Adipocyte (in vitro differentiated cells): Measurements from ENCODE around the gene PDE4D.

Experiments used
- DNase-seq: peaks from one replicate; pipeline ENCODE4 v3.0.0-alpha.2; 2015; ENCODE audit warnings: low read depth
- H3K27me3 ChIP-seq: replicated peaks from 2 replicates; pipeline ENCODE4 v1.7.0; 2013; ENCODE audit warnings: mild to moderate bottlenecking, low read length, moderate library complexity; ENCODE audit not compliant: control insufficient read depth, insufficient read depth
- H3K36me3 ChIP-seq: 2 replicates; pipeline ENCODE4 v1.7.0; 2013; ENCODE audit warnings: low read length, mild to moderate bottlenecking, moderate library complexity; ENCODE audit not compliant: control insufficient read depth, insufficient read depth, severe bottlenecking
- H3K4me1 ChIP-seq: 2 replicates; pipeline ENCODE4 v1.7.0; 2013; ENCODE audit warnings: mild to moderate bottlenecking, low read length, moderate library complexity; ENCODE audit not compliant: control insufficient read depth, insufficient read depth
- H3K4me3 ChIP-seq: 2 replicates; pipeline ENCODE4 v1.7.0; 2013; ENCODE audit warnings: mild to moderate bottlenecking, low read length, moderate library complexity
- H3K9ac ChIP-seq: 2 replicates; pipeline ENCODE4 v1.7.0; 2013; ENCODE audit warnings: mild to moderate bottlenecking, low read length, moderate library complexity
- H3K9me3 ChIP-seq: 2 replicates; pipeline ENCODE4 v1.7.0; 2013; ENCODE audit warnings: mild to moderate bottlenecking, low read length, moderate library complexity; ENCODE audit not compliant: control insufficient read depth

The PDE4D gene

DNA sequence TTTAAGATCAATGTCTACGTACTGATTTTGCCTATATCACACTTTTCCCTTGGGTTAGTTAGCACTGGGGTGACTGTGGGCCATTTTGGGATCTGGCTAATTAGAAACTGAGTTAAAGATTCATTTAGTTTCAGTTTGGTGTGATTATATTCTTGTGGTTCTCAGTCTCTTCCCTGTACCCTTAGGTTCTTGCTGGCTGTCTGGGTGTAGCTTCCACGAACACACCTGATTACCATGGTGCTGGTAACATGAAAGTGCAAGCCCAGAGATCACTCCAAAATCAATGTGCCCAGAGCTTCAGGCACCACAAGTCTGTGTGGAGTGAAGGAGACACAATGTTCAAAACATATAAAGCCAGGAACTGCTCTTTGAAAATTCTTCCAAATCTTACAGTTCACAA, 248.1 kb downstream of the PDE4D start:
- H3K9me3 ChIP-seq = no peaks in the 10 kb centered on the region
- H3K4me1 ChIP-seq = peaks cover 4% of the 10 kb centered on the region
- DNase-seq = no peak

DNA sequence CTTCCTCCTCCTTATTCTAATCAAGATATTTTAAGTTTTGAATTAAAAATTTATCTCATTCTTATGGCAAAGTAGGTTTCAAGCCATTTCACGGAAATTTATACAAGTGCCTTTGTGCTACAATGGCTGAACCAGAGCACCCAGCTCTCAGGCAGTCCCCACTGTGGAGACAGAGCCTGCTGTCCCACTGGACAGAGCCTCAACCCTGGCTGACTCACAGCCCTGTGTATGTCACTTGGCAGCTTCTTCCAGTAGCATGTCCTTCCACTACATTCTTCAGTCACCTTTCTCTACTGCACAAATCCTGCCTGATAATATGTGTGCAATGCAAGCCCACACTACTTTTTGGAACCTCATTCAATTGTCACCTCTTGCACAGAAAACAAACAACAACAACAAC, 253.1 kb downstream of the PDE4D start:
- no peaks in the 10 kb centered on the region for H3K4me1 ChIP-seq
- DNase-seq = no peak
- no peak overlapping the region for H3K4me3 ChIP-seq
- no peaks in the 10 kb centered on the region for H3K27me3 ChIP-seq
- H3K9ac ChIP-seq = no peak overlapping the region
- no peaks in the 10 kb centered on the region for H3K9me3 ChIP-seq
- no peaks in the 10 kb centered on the region for H3K36me3 ChIP-seq

More for the DNA sequence above, 248.1 kb downstream of the PDE4D start:
- Histone ChIP-seq H3K4me3 (no peak overlapping the region), H3K27me3 (no peaks in the 10 kb centered on the region), H3K9ac (no peak overlapping the region), H3K36me3 (no peaks in the 10 kb centered on the region)

DNA sequence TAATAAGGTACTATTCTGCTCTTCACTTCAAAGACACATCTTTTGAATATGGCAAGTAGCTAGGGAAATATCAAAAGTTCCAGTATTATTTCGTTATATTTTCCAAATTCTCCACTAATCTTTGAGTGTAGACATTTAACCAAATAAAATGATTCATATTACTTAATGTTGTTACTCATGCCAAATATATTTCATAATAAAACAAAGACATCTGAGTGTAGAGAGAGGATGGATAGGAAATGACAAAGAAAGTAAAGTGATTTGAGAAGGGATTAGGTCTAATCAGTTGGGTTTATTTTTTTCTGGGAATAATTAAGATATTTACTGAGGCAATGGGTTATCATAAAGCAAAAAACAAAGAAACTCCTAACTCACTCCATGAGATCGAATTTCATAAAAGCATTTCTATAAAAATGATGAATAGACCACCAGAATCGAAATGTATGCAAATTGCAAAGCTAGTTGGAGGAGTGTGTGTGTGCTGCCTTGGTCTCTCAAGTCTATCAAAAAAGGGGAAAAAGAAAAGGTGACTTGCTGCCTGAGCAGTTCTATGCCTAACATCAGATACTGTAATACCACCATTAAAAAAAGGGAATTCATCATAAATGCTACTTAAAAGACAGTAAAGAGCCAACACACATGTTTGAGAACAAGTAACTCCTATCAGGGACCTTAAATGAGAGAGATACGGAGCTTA, 255.5 kb downstream of the PDE4D start:
- Histone ChIP-seq H3K9me3 (peaks cover 5% of the 10 kb centered on the region), H3K9ac (no peak overlapping the region), H3K4me1 (no peaks in the 10 kb centered on the region), H3K27me3 (no peaks in the 10 kb centered on the region), H3K4me3 (no peak overlapping the region), H3K36me3 (no peaks in the 10 kb centered on the region)
- DNase-seq = no peak

DNA sequence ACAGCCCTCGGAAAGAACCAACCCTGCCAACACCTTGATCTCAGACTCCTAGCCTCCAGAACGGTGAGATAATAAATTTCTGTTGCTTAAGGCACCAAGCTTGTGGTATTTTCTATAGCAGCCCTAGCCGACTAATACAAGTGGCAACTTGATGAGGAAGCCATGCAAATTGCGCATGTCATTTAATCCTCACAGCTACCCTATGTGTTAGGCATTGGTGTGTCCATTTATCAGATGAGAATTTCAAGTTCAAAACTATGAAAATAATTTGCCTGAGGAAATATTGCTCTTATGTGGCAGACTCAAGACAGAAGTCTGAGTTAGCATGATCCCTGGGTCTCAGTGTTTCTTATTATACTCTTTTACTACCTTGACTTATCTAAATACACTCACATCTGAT, 264.0 kb downstream of the PDE4D start:
- no peak for DNase-seq
- H3K36me3 ChIP-seq = no peaks in the 10 kb centered on the region
- no peaks in the 10 kb centered on the region for H3K4me1 ChIP-seq
- peaks cover 17% of the 10 kb centered on the region for H3K9me3 ChIP-seq
- H3K9ac ChIP-seq = no peak overlapping the region
- no peak overlapping the region for H3K4me3 ChIP-seq
- H3K27me3 ChIP-seq = peaks cover 15% of the 10 kb centered on the region

DNA sequence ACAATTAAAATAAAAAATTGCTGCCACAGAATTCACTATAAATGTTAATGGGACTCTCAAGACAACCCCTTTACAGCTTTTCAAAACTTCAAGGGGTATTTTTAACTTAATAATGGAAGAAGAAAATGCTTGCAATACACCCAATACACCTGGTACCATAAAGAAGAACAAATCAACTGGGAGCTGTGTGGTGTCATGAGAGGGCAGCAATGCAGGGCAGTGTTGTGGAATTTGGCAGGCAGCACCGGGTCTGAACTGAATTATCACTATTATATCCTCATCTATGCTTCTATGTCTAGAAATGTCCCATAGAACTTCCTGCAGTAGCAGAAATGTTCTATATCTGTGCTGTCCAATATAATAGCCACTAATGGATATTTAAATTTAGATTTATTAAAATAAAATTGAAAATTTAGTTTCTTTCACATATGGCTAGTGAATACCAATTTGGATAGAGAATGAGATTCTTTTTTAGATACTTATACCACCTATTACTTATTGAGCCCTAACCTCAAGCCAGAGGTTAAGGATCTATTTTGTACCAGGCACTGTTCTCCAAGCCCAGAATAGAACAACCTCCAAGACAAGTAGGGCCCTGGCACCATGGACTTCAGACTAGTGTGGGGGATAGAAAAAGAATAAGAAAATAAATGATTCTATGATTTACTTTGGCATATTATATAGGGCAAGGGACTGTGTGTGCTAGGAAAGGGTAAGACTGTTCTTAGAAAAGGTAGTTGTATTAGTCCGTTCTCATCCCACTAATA, 265.3 kb downstream of the PDE4D start:
- Histone ChIP-seq H3K27me3 (peaks cover 15% of the 10 kb centered on the region), H3K4me3 (no peak overlapping the region), H3K9ac (no peak overlapping the region), H3K9me3 (peaks cover 14% of the 10 kb centered on the region), H3K4me1 (no peaks in the 10 kb centered on the region), H3K36me3 (no peaks in the 10 kb centered on the region)
- DNase-seq = no peak

DNA sequence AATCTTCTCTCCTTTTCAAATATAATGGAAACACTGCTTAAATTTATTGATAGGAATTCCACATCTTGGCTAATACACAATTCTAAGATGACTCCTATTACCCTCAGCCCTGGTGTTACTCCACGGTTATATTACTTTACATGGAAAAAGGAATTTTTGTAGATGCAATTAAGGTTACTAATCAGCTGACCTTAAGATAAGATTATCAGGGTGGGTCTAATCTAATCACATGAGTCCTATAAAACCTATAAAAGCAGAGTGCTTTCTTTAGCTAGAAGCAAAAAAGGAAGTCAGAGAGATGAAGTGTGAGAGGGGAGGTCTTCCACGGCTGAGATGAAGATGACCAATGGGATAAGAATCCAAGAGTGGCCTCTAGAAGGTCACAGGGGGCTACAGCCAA, 268.6 kb downstream of the PDE4D start:
- peaks cover 12% of the 10 kb centered on the region for H3K9me3 ChIP-seq
- H3K36me3 ChIP-seq = no peaks in the 10 kb centered on the region
- no peak overlapping the region for H3K9ac ChIP-seq
- H3K4me3 ChIP-seq = no peak overlapping the region
- H3K27me3 ChIP-seq = peaks cover 5% of the 10 kb centered on the region
- DNase-seq = no peak
- peaks cover 8% of the 10 kb centered on the region for H3K4me1 ChIP-seq

DNA sequence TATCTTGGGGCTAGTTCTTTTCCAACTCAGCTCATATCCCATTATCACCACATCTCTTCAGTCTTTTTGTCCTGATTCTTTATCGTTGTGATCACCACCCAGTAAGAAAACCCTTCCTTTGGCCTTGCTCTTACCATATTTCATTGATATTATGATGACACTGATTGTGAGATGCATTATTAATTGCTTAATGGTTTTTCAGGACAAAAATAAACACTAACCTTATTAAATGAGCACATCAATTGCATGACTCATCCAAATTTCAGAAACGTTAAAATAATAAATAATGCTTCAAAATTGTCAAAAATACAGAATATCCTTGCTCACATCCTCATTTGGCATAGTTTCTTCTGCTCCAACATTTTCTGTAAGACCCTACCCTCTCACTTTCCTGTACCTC, 270.7 kb downstream of the PDE4D start:
- no peak overlapping the region for H3K9ac ChIP-seq

DNA sequence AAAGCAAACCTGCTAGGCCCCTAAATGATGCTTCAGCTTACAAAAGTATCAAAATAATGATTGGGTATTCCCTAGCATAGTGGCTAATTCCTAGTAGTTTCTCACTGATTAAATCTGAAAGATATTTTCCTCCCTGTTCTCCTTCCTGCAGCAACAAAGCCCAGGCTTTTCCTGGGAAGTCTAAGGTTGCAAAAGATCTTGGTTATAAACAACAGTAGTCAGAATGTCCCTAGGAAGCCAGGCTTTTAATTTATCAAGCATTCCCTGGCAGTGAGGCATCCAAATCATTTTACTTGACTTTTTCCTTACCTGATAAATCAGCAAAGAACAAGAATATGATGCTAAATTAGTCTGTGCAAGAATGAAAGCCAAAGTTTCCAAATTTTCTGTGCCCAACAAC, 272.0 kb downstream of the PDE4D start:
- H3K4me3 ChIP-seq = no peak overlapping the region
- H3K9ac ChIP-seq = no peak overlapping the region
- H3K27me3 ChIP-seq = no peaks in the 10 kb centered on the region
- peaks cover 8% of the 10 kb centered on the region for H3K4me1 ChIP-seq
- no peaks in the 10 kb centered on the region for H3K9me3 ChIP-seq
- no peak for DNase-seq
- no peaks in the 10 kb centered on the region for H3K36me3 ChIP-seq

More for the DNA sequence above, 270.7 kb downstream of the PDE4D start:
- H3K4me3 ChIP-seq = no peak overlapping the region
- H3K27me3 ChIP-seq = no peaks in the 10 kb centered on the region
- no peak for DNase-seq
- peaks cover 8% of the 10 kb centered on the region for H3K4me1 ChIP-seq
- no peaks in the 10 kb centered on the region for H3K36me3 ChIP-seq
- no peaks in the 10 kb centered on the region for H3K9me3 ChIP-seq

DNA sequence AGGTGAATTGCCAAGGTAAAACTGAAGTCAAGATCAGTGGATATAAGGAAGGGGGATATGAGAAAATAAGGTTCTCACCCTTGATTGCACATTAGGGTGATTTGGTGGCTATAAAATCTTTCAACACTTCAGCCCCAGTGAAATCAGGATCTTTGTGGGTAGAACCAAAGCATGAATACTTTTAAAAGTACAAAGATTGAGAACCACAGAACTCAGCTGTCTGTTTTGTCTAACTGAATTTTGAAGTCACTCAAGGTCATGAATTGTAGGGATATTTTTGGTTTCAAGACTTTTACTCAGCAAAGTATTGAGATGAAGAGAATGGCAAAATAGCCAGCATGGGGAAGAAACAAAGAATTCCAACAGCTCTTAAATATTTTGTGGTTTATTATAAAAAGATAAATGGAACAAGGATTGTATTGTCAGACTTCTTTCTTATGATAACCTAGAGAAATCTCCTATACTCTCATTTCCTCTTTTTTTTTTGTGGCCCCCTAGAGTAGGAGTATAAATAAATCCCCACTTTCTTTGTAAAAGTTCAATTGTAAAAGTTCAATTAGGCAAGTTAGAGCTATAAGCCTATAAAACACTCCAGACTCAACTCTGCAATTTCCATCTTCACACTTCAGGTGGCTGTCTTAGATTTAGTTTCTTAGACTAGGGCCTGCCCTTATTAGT, 272.9 kb downstream of the PDE4D start:
- Histone ChIP-seq H3K27me3 (no peaks in the 10 kb centered on the region), H3K36me3 (no peaks in the 10 kb centered on the region), H3K4me1 (peaks cover 9% of the 10 kb centered on the region), H3K9me3 (no peaks in the 10 kb centered on the region), H3K9ac (no peak overlapping the region), H3K4me3 (no peak overlapping the region)
- no peak for DNase-seq

DNA sequence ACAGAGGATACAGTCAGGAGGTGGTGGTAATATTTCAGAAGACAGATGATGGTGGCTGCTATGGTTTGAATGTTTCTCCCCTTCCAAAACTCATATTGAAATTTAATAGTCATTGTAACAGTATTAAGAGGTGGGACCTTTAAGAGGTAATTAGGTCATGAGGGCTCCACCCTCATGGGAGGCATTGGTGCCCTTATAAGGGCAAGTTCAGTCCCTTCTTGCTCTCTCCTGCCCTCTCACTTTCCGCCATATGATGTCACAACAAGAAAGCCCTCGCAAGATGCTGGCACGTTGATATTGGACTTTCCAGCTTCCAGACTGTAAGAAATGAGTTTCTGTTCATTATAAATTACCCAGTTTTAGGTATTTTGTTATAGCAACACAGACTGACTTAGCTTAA, 274.9 kb downstream of the PDE4D start:
- Histone ChIP-seq H3K27me3 (no peaks in the 10 kb centered on the region), H3K36me3 (no peaks in the 10 kb centered on the region), H3K9ac (no peak overlapping the region), H3K4me3 (no peak overlapping the region), H3K4me1 (peaks cover 21% of the 10 kb centered on the region), H3K9me3 (no peaks in the 10 kb centered on the region)
- DNase-seq = no peak

DNA sequence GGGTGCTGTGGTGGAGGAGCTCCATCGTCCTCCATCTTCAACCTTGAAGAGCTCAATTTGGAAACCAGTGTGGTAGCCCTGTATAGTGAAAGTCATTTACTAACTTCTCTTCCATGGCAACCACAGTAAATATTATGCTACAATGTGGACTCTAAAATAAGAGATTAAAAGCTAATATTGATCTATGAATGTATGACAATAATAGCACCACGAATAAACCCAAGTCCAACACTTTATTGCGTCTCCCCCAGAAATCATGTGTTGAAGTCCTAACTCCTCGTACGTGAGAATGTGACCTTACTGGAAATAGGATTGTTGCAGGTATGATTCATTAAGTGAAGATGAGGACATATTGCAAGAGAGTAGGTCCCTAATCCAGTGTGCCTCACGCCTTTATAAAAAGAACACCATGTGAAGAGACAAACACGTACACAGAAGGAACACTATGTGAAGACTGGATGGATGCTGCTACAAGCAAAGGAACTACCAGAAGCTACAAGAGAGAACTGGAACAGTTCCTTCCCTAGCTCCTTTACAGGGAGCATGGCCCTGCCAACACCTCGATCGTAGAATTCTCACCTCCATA, 276.2 kb downstream of the PDE4D start:
- Histone ChIP-seq H3K27me3 (no peaks in the 10 kb centered on the region), H3K9ac (no peak overlapping the region), H3K36me3 (no peaks in the 10 kb centered on the region), H3K4me3 (no peak overlapping the region), H3K9me3 (no peaks in the 10 kb centered on the region), H3K4me1 (peaks cover 21% of the 10 kb centered on the region)
- no peak for DNase-seq
